ENCODE measurements around the gene CCNA2.

CCNA2 gene

GRCh38 chr4:121776610-121777401, 46.9 kb downstream of the CCNA2 start:
- no peak for DNase-seq (ENCODE audit: low spot score)

GRCh38 chr4:121773883-121774282, 49.8 kb downstream of the CCNA2 start:
- no peak for DNase-seq (ENCODE audit: low spot score)

- no peak for DNase-seq (ENCODE audit: low spot score)
These were observed 51.8 kb downstream of the CCNA2 start for GRCh38 chr4:121771869-121772268.

GRCh38 chr4:121769341-121769740, 54.3 kb downstream of the CCNA2 start:
- no peak for DNase-seq (ENCODE audit: low spot score)

GRCh38 chr4:121767166-121767565, 56.5 kb downstream of the CCNA2 start:
- DNase-seq (ENCODE audit: low spot score): no peak

All from pons (tissue), 1 donor.